Fibroblast of the conjunctiva (primary cell): ENCODE data around the gene BBC3.

Source experiments
- DNase-seq: peaks from one replicate; pipeline ENCODE4 v3.0.0-alpha.2; 2010; ENCODE audit warnings: low read depth

BBC3 gene

DNA sequence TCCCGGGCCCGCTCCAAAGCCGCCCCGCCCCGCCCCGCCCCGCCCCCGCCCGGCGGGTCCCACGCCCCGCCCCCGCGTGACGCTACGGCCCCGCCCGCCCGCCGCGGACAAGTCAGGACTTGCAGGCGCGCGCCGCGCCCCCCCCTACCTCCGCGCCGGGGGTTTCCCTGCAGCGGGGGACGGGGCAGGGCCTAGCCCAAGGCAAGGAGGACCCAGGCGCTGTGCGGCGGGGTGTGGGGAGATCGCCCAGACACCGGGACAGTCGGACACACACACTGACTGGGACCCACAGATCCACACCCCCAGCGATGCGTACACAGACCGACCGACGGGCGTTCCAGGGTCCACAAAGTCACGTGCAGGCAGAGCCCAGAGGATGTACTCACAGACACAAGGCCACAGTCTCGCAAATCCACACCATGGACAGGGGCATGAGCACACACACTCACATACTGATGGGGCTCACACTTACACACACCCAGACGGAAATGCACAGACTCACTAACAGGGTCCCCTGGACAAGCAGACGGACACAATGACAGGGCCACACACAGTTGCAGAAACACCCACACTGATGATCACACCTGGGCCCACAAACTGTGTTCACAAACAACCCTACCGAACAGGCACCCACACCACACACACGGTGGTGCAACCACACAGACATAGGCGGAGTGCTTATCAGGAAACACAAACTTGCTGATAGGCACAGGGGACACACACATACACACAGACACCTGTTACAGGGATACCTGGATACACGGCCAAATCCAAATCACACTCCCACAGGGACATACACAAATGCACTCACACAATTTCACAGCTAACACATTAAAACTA is 436 bp upstream of the BBC3 start:
- peak; percentile 72 for DNase-seq

- no peak for DNase-seq
Measured at GRCh38 chr19:47230054-47230920, 712 bp downstream of the BBC3 start.

GRCh38 chr19:47229676-47230053 is 1.3 kb downstream of the BBC3 start:
- no peak for DNase-seq

GRCh38 chr19:47228937-47229675 is 1.9 kb downstream of the BBC3 start:
- DNase-seq, result no peak

- no peak for DNase-seq
Measured at GRCh38 chr19:47228168-47228936, 2.6 kb downstream of the BBC3 start.

DNA sequence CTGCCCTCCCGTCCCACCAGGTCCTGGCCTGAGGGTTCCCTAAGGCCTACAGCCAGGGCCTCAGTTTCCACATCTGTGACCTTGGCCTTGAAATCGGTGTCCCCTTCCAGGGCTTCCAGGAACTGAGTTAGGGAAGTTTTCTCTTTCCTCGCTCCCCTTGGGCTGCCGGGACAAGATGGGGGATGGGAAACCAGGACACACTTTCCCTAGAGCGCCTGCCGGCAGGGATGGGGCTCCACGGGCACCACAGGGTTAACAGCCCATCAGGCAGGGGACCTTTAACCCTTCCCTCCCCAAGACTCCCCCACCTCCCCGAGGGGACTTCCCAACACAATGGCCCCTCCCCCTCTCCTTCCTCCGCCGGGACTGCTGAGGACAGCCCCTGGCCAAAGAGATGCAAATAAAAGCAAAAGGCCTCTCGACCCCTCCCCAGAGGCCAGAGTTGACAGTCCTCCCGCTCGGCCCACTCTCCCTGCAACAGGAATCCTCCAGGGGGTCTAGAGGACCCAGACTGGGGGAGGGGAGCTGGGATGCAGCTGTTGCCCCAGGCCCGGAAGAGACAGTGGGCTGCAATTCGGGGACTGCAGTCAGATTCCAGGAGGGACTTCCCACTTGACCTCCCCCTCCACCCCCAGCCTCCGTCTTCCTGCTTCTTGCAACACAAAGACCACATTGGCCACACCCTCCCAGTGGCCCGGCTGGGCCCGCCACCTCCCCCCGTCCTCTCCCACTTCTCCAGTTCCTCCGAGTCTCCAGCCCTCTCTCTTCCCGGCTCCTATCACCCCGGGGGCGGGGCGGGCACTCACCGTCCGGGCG is 3.4 kb downstream of the BBC3 start:
- peak; percentile 93 for DNase-seq

DNA sequence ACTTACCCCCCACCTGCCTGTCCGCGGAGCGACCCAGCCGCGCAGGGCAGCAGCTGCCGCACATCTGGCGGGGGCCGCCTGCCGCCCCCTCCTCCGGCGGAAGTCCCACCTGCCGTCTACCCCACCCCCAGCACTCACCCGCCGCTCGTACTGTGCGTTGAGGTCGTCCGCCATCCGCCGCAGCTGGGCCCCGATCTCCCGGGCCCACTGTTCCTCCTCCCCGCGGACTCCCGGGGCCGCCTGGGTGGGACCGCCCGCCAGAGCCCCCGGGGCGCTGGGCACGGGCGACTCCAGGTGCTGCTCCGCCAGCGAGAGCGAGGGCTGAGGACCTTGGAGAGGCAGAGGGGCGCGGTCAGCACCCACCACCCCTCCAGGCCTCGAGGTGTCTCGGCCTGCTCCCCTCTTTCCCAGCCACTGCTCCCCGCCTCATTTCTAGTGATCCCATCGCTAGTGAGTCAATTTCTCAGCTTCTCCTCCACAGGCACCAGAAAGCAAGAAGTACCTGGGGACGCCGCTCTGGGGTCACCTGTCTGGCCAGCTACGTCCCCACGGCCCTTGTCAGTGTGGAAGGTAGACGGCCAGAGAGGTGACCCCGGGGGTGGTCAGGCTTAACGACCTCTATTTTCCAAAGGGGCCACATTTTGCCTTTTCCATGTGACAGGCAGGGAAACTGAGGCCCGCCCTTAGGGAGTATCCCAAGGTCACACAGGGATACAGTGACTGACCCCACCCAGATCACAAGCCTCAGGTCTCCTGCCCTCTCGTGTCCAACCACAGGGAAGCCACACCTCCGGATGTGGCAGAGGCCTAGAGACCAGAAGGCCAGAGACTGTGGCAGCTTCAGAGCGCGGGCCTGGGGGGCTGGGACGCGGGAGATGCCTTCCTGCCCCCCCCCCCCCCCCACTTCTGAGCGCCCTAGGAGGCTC is 4.3 kb downstream of the BBC3 start:
- peak; percentile 61 for DNase-seq

- peak; percentile 75 for DNase-seq
Measured at GRCh38 chr19:47225746-47226425, 5.1 kb downstream of the BBC3 start.

- no peak for DNase-seq
Measured at GRCh38 chr19:47221890-47222289, 9.1 kb downstream of the BBC3 start.

DNA sequence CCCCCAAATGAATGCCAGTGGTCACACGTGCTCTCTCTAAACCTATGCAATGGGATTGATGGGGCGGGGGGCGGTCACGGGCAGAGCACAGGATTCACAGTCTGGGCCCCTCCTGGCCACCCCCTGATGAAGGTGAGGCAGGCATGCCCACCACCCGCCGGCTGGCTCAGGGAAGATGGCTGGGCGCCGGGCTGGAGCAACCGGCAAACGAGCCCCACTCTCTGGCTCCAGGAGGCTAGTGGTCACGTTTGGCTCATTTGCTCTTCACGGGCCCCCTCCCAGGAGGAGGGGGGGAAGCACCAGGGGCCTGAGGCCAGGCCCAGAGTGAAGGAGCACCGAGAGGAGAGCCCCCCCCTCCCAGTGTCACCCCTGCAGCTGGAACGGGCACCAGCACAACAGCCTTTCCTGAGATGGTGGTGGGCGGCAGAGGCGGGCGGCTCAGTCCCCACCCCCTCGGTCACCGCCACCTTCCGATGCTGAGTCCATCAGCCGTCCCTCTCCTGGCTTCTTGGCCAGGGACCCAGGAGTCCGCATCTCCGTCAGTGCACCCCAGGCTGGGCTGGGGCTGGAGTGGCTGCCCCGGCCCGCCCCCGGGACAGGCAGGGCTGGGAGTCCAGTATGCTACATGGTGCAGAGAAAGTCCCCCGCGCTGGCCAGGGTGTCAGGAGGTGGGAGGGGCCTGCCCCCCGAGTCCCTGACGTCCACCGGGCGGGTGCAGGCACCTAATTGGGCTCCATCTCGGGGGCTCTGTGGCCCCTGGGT is 9.7 kb downstream of the BBC3 start:
- DNase-seq, result no peak

DNA sequence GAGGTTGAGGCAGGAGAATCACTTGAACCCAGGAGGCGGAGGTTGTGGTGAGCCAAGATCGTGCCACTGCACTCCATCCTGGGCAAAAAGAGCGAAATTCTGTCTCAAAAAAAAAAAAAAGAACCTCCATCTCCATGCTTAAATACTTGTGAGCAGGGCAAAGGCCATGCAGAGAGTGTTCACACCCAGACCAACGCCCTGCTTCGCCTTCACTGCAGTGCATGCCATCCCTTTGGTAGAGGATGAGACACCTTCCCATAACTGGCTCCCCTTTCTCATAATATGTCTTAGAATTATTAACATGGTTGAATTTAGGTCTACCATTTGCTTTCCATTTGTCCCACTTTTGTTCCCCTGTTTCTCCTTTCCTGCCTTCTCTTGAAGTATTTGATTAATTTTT is 15.4 kb downstream of the BBC3 start:
- DNase-seq, result no peak

DNA sequence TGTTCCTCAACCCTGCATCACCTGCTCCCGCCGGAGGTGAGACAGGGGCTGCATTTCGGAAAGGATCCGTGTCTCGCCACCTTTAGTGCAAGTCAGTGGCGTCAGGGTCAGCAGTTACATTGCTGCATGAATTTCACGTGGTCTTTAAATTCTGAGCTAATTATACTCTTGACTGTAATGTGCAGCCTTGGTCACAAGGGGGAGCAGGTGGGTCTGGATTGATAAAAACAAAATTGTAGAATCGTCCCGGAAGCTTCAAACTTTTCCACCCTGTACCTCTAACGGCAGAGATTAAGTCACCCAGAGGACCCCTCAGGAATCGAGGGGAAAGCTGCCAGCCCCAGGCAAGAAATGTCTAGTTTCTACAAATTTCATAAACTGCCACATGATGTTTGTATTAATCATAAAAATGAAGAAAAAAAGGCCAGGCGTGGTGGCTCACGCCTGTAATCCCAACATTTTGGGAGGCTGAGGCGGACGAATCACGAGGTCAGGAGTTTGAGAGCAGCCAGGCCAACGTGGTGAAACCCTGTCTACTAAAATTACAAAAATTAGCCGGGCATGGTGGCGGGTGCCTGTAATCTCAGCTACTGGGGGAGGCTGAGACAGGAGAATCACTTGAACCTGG is 20.2 kb downstream of the BBC3 start:
- peak; percentile 76 for DNase-seq

DNA sequence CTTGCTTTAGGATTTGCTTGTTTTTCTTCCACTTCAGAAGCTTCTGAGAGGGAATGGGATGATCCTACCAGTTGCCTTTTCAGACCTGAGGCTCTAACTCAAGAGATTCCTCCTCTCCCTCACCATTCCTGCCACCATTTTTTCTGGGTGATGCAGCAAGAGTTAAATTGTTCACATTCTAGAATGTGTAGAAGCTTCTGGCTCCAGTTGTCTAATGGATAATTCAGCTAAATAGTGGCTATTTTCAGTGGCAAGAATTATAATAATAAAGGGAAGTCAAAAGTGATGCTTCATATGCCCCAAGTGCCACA is 20.9 kb downstream of the BBC3 start:
- DNase-seq, result no peak

- no peak for DNase-seq
Measured at GRCh38 chr19:47209319-47210179, 21.4 kb downstream of the BBC3 start.

DNA sequence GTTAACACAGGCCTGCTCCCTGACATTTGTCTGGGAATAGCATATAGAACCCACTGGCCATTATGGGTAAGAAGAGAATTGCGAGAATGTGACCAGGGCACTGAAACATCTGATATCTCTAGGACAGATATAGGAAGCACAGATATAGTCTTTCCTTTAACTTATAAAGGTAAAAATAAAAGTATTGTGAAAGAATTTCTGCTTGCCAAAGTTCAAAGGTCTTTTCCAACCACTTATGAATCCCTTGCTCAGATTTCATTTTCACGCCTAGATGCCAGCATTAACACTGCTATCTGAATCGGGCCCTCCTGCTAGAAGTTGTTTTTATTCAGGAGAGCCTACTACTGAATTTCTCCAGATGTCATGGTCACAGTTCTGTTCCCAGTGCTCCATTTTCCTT is 27.7 kb downstream of the BBC3 start:
- no peak for DNase-seq

GRCh38 chr19:47200530-47200929 is 30.5 kb downstream of the BBC3 start:
- DNase-seq, result no peak

DNA sequence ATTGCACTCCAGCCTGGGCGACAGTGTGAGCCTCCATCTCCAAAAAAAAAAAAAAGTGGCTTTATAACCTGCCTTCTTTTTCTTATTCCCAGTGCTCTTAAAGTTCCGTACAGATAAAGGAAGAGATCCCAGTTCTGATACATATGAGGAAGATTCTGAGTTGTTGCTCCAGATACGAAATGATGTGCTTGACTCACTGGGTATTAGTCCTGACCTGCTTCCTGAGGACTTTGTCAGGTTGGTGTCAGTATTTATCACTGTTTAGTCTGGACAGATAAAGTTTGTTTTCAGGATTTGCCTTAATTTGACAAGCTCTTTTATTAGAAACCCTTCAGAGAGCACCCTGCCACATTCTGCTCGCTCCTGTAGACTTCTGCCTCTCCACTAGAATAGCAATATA is 33.9 kb downstream of the BBC3 start:
- no peak for DNase-seq
